GM12892 (cell line): ENCODE results near the gene MYO18A.

Source experiments
- POLR2A ChIP-seq: IDR thresholded peaks from 2 replicates; pipeline ENCODE4 v1.6.1; 2011; ENCODE audit warnings: low read depth, low read length, control low read depth
- POLR2AphosphoS5 ChIP-seq: IDR thresholded peaks from 2 replicates; pipeline ENCODE4 v1.6.1; 2011; ENCODE audit warnings: low read depth, low read length, control low read depth
- TAF1 ChIP-seq: IDR thresholded peaks from 2 replicates; pipeline ENCODE4 v1.6.1; 2011; ENCODE audit warnings: low read depth, mild to moderate bottlenecking, control low read depth, low read length, borderline replicate concordance

DNA sequence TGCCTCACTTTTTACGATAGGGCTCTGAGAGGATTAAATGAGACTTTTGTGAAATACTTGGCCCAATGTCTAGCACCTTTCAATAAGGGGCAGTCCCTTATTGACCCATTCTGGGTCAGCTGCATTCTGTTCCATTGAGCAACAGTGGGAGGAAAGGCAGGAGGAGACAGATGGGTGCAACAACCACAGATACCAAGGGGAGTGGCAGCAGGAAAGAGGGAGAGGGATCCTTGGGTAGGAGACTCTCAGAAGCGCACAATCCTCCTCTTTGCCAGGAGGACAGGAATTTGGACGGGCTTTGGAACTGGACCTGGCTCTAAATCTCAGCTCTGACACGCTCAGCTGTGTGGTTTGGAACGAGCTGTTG, 133.7 kb downstream of the MYO18A start:
- TF ChIP-seq POLR2A: no peak
- no peak for TF ChIP-seq POLR2AphosphoS5
- no peak for TF ChIP-seq TAF1
